PC-9 (cell line): ENCODE data around the gene LRRC2. TPM values are rescaled to one million over a fixed set of nuclear protein-coding genes. Genes with fewer than 3 reads are reported as not detected.

ENCODE experiments used
- BruUV-seq: library from RNA; stranded (reverse); fragments of 400-500 nt; replicated peaks from 2 replicates; lab custom pipeline; 2021; lab: Mats Ljungman, UMichigan
- CTCF ChIA-PET: fragments of 300-600 bp; sonication (Branson Sonifier 250); formaldehyde crosslinking; loops from one replicate; lab custom pipeline; 2022; ENCODE audit warnings: antibody characterized with exemption; lab: Charles Lee
- POLR2A ChIA-PET: fragments of 300-600 bp; sonication (Branson Sonifier 250); formaldehyde crosslinking; loops from one replicate; lab custom pipeline; 2022; ENCODE audit warnings: antibody characterized with exemption; ENCODE audit not compliant: unreplicated experiment; lab: Charles Lee
- DNase-seq, 2 experiments: peaks; one replicate each; pipeline versions ENCODE4 v3.0.0 to v3.0.0-alpha.2; 2015 to 2022; ENCODE audit warnings: mixed read lengths in 1 of 2
- H2AFZ ChIP-seq: fragments of 200-600 bp; sonication (generic); 2 replicates; pipeline ENCODE4 v1.8.1; 2017; ENCODE audit warnings: antibody characterized with exemption
- H3F3A ChIP-seq: fragments of 200-600 bp; sonication (generic); 2 replicates; pipeline ENCODE4 v1.8.1; 2017; ENCODE audit warnings: antibody characterized with exemption, mild to moderate bottlenecking, low read depth; ENCODE audit not compliant: insufficient read depth
- H3K27ac ChIP-seq: fragments of 200-600 bp; sonication (generic); 2 replicates; pipeline ENCODE4 v1.6.1; 2016; ENCODE audit warnings: mixed run types
- H3K27me3 ChIP-seq: fragments of 200-600 bp; sonication (generic); 2 replicates; pipeline ENCODE4 v1.6.1; 2016; ENCODE audit warnings: low read depth, mixed run types; ENCODE audit not compliant: insufficient read depth
- H3K36me3 ChIP-seq: fragments of 200-600 bp; sonication (generic); 2 replicates; pipeline ENCODE4 v1.6.1; 2016; ENCODE audit warnings: low read depth, mixed run types
- H3K4me1 ChIP-seq: fragments of 200-600 bp; sonication (generic); replicated peaks from 2 replicates; pipeline ENCODE4 v1.6.1; 2016; ENCODE audit warnings: mixed run types; ENCODE audit not compliant: insufficient read depth
- H3K4me2 ChIP-seq: fragments of 200-600 bp; sonication (generic); 2 replicates; pipeline ENCODE4 v1.6.1; 2017; ENCODE audit warnings: mixed run types
- H3K4me3 ChIP-seq: fragments of 200-600 bp; sonication (generic); 2 replicates; pipeline ENCODE4 v1.6.1; 2016; ENCODE audit warnings: mixed run types
- H3K79me2 ChIP-seq: fragments of 200-600 bp; sonication (generic); 2 replicates; pipeline ENCODE4 v1.6.1; 2017; ENCODE audit warnings: low read depth, mixed run types
- H3K9me2 ChIP-seq: fragments of 200-600 bp; sonication (generic); 2 replicates; pipeline ENCODE4 v1.8.1; 2017; ENCODE audit warnings: mild to moderate bottlenecking; ENCODE audit not compliant: insufficient read depth
- H3K9me3 ChIP-seq: fragments of 200-600 bp; sonication (generic); 2 replicates; pipeline ENCODE4 v1.8.1; 2016; ENCODE audit warnings: low read depth; ENCODE audit not compliant: insufficient read depth
- H4K20me1 ChIP-seq: fragments of 200-600 bp; sonication (generic); 2 replicates; pipeline ENCODE4 v1.8.1; 2017; ENCODE audit not compliant: insufficient read depth
- EZH2 ChIP-seq: fragments of 200-600 bp; sonication (generic); IDR thresholded peaks from 2 replicates; pipeline ENCODE4 v1.8.0; 2017; ENCODE audit warnings: antibody characterized with exemption, low read depth
- intact Hi-C: fragments of 100-400 bp; cut with micrococcal nuclease; formaldehyde crosslinking; loops from one replicate; pipeline ENCODE4 v1.10.0; 2022; ENCODE audit not compliant: unreplicated experiment
- total RNA-seq: library from RNA; stranded (reverse); gene quantifications from 2 replicates; pipeline ENCODE4 v1.2.3, GENCODE V29; 2021
- TF ChIP-seq, protein P1 (sequence below): fragments of 200-600 bp; sonication (generic); conservative IDR thresholded peaks from 2 replicates; pipeline ENCODE4 v1.6.1; 2017; ENCODE audit warnings: mixed run types, antibody characterized with exemption, mild to moderate bottlenecking, moderate library complexity

LRRC2 gene
- total RNA-seq, 1 experiment from 2014 or later: 0.22 TPM

- H4K20me1 ChIP-seq: no peaks in the 10 kb centered on the region
- ChIA-PET CTCF (no interaction called here), POLR2A (no interaction called here)
- H3K9me3 ChIP-seq: no peaks in the 10 kb centered on the region
- H3K9me2 ChIP-seq: no peaks in the 10 kb centered on the region
- H3K4me3 ChIP-seq: no peak overlapping the region
- H3K27me3 ChIP-seq: no peaks in the 10 kb centered on the region
- no peak overlapping the region for H2AFZ ChIP-seq
- H3K36me3 ChIP-seq: no peaks in the 10 kb centered on the region
- DNase-seq: no peak
- no TSS peak for BruUV-seq
- peaks cover 8% of the 10 kb centered on the region for H3K4me1 ChIP-seq
- intact Hi-C loops: no loop called here
- H3K79me2 ChIP-seq: no peaks in the 10 kb centered on the region
- no peak for TF ChIP-seq EZH2
- no peaks in the 10 kb centered on the region for H3F3A ChIP-seq
- no peak overlapping the region for H3K27ac ChIP-seq
- H3K4me2 ChIP-seq: no peak overlapping the region
Measured at GRCh38 chr3:46537779-46538178, 28.3 kb downstream of the LRRC2 start.

- Histone ChIP-seq H3K4me1 (peaks cover 4% of the 10 kb centered on the region), H3F3A (no peaks in the 10 kb centered on the region), H3K4me2 (no peak overlapping the region), H3K79me2 (no peaks in the 10 kb centered on the region), H3K27ac (no peak overlapping the region), H4K20me1 (no peaks in the 10 kb centered on the region), H3K36me3 (no peaks in the 10 kb centered on the region), H3K4me3 (no peak overlapping the region), H3K9me2 (no peaks in the 10 kb centered on the region), H2AFZ (no peak overlapping the region), H3K9me3 (no peaks in the 10 kb centered on the region), H3K27me3 (no peaks in the 10 kb centered on the region)
- POLR2A ChIA-PET: no interaction called here
- intact Hi-C loops: no loop called here
- DNase-seq: no peak
- TF ChIP-seq, protein P1, sequence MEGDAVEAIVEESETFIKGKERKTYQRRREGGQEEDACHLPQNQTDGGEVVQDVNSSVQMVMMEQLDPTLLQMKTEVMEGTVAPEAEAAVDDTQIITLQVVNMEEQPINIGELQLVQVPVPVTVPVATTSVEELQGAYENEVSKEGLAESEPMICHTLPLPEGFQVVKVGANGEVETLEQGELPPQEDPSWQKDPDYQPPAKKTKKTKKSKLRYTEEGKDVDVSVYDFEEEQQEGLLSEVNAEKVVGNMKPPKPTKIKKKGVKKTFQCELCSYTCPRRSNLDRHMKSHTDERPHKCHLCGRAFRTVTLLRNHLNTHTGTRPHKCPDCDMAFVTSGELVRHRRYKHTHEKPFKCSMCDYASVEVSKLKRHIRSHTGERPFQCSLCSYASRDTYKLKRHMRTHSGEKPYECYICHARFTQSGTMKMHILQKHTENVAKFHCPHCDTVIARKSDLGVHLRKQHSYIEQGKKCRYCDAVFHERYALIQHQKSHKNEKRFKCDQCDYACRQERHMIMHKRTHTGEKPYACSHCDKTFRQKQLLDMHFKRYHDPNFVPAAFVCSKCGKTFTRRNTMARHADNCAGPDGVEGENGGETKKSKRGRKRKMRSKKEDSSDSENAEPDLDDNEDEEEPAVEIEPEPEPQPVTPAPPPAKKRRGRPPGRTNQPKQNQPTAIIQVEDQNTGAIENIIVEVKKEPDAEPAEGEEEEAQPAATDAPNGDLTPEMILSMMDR: no peak
- no peak for TF ChIP-seq EZH2
- CTCF ChIA-PET: no interaction called here
- BruUV-seq: no TSS peak
Measured at GRCh38 chr3:46537316-46537715, 28.8 kb downstream of the LRRC2 start.

GRCh38 chr3:46536758-46537157 is 29.3 kb downstream of the LRRC2 start:
- Histone ChIP-seq H3K4me1 (no peaks in the 10 kb centered on the region), H3K9me2 (no peaks in the 10 kb centered on the region), H3K27ac (no peak overlapping the region), H3F3A (no peaks in the 10 kb centered on the region), H3K27me3 (no peaks in the 10 kb centered on the region), H3K36me3 (no peaks in the 10 kb centered on the region), H3K4me3 (no peak overlapping the region), H3K79me2 (no peaks in the 10 kb centered on the region), H3K4me2 (no peak overlapping the region), H2AFZ (no peak overlapping the region), H4K20me1 (no peaks in the 10 kb centered on the region), H3K9me3 (no peaks in the 10 kb centered on the region)
- no TSS peak for BruUV-seq
- ChIA-PET POLR2A (no interaction called here), CTCF (no interaction called here)
- intact Hi-C loops: no loop called here
- TF ChIP-seq, protein P1: no peak
- TF ChIP-seq EZH2: no peak
- DNase-seq: no peak

- H3K4me3 ChIP-seq: no peak overlapping the region
- no peaks in the 10 kb centered on the region for H3F3A ChIP-seq
- TF ChIP-seq EZH2: no peak
- TF ChIP-seq, protein P1: no peak
- no peaks in the 10 kb centered on the region for H3K36me3 ChIP-seq
- no peaks in the 10 kb centered on the region for H3K27me3 ChIP-seq
- ChIA-PET CTCF (no interaction called here), POLR2A (no interaction called here)
- DNase-seq: no peak
- no peaks in the 10 kb centered on the region for H3K4me1 ChIP-seq
- no peaks in the 10 kb centered on the region for H3K9me3 ChIP-seq
- H4K20me1 ChIP-seq: no peaks in the 10 kb centered on the region
- no peaks in the 10 kb centered on the region for H3K79me2 ChIP-seq
- no peak overlapping the region for H3K27ac ChIP-seq
- H3K4me2 ChIP-seq: no peak overlapping the region
- no TSS peak for BruUV-seq
- no peak overlapping the region for H2AFZ ChIP-seq
- intact Hi-C loops: no loop called here
- H3K9me2 ChIP-seq: no peaks in the 10 kb centered on the region
Measured at GRCh38 chr3:46535746-46536145, 30.4 kb downstream of the LRRC2 start.
